Endometrium (tissue), 2 donors: ENCODE measurements around the gene RABGGTB.
"Not testable (repeated sequence)": the region's sequence is repeated elsewhere in the genome, so short reads cannot be mapped to it uniquely, and the experiment has no call there.

Source experiments
- FAIRE-seq: peaks from 2 replicates; lab custom pipeline; 2012; peaks lifted over from hg19 to GRCh38; lab: Jason Lieb, UNC
- donor health status: control.
- donor health status: control.

Gene RABGGTB

DNA sequence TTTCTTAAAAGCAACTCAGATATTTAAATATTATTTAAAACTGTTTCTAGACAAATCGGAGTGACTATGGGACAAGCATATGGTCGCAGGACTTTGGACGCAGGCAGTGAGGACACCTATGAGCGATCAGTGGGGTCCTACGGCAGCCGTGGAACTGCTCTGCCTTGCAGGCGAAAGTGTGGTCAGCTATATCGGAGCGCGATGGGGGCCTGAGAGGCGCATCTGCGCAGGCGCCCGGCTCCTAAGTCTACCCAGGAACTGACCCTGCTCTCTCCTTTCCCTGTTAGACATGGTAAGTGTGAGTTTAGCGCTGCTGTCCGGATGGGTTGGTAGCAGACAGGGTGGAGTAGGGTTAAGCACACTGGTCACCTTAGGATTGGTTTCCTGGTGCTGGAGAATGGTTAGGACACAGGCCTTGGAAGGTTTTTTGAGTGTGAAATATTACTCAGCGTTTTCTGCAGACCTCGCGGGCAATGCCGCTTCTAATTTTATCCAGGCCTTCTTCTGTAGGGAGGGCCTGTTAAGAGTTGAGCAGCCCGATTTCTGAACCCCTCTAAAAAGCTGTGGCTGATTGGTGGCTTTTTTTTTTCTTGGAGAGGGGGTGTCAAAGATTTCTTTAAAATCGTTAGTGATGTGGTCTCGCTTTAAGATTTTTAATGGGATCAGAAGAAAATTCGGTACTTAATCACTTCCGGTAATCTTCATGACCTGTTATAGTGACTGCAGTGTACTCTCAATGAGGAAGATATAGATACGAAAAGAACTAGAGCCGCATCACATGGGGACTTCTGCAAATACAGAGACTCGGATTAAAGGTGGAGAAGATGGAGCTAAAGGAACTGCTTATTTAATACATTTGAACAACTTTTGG lies at the start of gene RABGGTB:
TSS of gene RABGGTB (plus strand) at position 274 of the 871 bp plus-strand sequence. CDS start at position 290, 16 bp downstream.
- peak; percentile 82 for FAIRE-seq

DNA sequence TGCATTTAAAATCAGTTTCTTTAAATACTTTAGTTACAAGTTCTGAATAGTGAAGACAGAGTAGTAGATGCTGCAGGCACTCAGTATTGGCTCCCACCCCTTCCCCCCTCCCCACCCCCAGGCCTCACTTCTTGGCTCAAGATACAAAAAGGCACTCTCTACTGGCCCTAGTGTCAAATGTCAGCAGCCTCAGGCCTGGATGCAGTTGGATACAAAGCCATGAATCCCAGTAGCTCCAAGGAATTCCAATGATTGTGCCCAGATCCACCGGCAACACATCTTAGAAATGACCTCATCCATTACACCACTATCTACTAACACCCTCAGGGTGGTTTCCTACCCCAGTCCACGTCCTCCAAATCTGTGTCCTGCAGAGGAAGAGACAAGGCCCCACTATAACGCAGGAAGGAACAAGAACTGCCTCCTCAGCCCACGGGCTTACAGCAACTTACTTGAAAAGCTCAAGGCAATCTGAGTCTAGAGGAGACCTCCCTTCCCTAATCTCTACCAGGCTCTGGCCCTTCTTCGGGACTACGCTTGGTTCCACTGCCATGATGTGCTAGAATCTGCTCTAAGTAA lies 43.9 kb upstream of the RABGGTB start:
- FAIRE-seq = no peak

DNA sequence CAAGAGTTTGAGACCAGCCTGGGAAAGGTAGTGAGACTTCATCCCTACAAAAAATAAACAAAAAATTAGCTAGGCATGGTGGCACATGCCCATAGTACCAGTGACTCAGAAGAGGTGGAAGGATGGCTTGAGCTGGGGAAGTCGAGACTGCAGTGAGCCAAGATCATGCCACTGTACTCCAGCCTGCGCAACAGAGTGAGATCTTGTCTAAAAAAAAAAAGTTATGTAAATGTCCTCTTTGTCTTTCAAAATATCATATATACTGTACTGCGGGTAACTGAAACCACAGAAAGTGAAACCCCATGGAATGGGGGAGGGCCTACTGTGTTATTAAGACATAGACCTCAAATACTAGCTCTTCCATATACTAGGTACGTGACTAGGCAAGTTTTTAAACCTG lies 40.8 kb upstream of the RABGGTB start:
- FAIRE-seq = no peak

DNA sequence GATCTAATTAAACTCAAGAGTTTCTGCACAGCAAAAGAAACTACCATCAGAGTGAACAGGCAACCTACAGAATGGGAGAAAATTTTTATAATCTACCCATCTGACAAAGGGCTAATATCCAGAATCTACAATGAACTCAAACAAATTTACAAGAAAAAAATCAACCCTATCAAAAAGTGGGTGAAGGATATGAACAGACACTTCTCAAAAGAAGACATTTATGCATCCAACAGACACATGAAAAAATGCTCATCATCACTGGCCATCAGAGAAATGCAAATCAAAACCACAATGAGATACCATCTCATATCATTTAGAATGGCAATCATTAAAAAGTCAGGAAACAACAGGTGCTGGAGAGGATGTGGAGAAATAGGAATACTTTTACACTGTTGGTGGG lies 28.8 kb upstream of the RABGGTB start:
- not testable (repeated sequence) for FAIRE-seq

DNA sequence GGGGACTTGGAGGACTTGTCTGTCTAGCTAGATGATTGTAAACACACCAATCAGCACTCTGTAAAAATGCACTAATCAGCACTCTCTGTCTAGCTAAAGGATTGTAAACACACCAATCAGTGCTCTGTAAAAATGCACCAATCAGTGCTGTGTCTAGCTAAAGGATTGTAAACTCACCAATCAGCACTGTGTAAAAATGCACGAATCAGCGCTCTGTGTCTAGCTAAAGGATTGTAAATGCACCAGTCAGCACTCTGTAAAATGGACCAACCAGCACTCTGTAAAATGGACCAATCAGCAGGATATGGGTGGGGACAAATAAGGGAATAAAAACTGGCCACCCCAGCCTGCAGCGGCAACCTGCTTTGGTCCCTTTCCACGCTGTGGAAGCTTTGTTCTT lies 27.5 kb upstream of the RABGGTB start:
- not testable (repeated sequence) for FAIRE-seq

DNA sequence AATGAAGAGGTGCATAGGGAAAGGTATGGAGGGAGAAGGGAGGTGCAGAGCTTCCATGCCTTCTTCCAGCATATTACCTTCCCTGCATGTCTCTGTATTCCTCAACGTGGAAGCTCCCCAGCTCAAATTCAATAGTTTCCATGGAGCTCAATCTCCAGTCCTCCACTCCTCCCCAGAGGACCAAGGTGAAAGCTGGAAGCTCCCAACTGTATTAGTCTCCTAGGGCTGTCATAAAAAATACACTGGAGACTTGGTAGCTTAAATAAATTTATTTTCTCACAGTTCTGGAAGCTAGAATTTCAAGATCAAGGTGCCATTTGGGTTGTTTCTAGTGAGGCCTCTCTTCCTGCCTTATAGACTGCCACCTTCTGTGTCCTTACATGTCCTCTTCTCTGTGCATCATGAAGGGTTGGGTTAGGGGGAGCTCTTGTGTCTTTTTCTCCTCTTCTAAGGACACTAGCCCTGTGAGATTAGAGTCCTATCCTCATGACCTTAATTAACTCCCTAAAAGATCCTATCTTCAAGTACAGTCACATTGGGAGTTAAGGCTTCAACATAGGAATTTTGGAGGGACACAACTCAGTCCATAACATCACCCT lies 21.9 kb upstream of the RABGGTB start:
- no peak for FAIRE-seq

DNA sequence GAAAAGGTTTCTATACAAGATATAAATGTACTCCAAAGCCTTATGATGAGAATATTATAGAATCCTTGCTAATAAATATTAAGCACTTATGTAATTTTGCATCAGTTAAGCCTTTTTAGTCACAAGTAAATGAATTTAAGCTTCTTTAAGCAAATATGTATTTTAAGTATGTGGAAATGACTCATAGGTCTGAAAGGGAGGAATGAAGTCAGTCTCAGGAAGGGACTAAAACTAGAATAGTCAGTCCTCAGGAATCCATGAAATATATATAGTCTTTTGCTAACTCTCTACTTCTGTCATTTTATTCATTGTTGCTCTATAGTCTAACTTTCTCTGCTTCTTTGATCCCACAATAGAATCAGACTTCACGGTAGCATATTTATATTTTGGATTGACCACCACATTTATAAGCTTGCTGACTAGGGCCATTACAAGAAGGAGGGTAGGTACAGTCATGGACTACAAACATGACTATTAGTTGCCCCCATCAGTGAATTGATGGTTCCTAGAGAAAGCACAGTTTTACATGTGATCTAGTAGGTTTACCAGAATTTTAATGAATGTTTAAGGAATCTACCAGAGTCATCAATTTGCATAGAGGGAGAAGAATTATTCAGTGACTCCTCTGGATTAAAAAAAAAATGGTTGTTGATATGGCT lies 20.2 kb upstream of the RABGGTB start:
- no peak for FAIRE-seq

DNA sequence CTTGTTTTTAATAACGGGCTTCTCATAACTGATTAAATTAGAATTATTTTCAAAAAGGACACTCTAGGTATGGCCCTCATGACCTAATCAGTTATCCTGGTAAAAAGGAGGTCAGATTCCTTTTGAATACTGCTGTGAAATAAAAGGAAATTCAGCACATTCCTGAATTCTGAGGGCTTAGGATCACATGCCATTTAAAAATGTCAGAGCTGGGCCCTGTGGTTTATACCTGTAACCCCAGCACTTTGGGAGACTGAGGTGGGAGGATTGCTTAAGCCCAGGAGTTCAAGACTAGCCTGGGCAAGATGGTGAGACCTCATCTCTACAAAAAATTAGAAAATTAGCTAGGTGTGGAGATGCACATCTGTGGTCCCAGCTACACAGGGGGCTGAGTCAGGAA lies 18.0 kb upstream of the RABGGTB start:
- no peak for FAIRE-seq

DNA sequence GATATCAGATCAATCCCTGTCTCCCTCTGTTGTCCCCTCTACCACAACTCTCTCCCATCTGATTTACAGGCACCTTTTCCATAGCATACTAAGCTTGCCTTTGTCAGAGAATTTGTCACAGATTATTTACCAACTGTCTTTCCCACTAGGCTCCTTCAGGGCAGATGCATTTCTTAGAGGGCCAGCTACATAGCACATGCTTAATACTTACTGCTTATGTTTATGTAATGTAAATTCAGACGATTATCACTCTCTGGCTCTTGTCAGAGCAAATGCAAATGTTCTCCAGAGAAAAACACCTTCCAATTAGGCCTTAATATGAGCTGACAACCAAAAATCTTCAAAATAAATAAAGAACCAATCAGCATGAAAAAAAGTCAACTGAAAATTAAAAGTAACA lies 15.3 kb upstream of the RABGGTB start:
- FAIRE-seq = no peak

DNA sequence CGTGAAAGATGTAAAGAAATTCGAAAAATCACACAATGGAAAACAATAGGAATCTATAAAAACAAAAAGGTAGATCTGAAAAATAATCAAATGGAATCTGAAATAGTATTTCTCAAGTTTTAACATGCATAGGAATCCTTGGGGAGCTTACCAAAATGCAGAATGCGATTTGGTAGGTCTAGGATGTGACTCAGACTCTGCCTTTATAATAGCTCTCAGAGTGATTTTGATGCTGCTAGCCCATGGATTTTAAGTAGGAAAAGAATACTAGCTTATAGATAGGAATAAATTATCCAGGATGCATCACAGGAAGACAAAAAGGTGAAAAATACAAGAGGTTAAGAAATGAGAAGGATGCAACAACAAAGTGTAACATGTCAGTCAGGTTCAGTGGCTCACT lies 14.1 kb upstream of the RABGGTB start:
- FAIRE-seq = no peak

DNA sequence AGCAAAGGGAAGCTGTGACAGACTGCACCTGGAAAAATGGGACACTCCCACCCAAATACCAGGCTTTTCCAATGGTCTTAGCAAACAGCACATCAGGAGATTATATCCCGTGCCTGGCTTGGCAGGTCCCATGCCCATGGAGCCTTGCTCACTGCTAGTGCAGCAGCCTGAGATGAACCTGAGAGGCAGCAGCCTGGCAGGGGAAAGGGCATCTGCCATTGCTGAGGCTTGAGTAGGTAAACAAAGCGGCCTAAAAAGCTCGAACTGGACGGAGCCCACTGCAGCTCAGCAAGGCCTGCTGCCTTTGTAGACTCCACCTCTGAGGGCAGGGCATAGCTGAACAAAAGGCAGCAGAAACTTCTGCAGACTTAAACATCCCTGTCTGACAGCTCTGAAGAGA lies 8.2 kb upstream of the RABGGTB start:
- FAIRE-seq = not testable (repeated sequence)

DNA sequence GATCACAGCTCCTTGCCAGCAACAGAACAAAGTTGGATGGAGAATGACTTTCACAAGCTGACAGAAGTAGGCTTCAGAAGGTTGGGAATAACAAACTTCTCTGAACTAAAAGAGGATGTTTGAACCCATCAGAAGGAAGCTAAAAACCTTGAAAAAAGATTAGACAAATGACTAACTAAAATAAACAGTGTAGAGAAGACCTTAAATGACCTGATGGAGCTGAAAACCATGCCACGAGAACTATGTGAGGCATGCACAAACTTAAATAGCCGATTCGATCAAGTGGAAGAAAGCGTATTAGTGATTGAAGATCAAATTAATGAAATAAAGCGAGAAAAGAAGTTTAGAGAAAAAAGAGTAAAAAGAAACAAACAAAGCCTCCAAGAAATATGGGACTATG lies 7.4 kb upstream of the RABGGTB start:
- not testable (repeated sequence) for FAIRE-seq

DNA sequence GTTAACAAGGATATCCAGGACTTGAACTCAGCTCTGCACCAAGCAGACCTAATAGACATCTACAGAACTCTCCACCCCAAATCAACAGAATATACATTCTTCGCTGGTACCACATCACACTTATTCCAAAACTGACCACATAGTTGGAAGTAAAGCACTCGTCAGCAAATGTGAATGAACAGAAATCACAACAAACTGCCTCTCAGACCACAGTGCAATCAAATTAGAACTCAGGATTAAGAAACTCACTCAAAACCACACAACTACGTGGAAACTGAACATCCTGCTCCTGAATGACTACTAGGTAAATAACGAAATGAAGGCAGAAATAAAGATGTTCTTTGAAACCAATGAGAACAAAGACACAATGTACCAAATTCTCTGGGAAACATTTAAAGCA lies 5.9 kb upstream of the RABGGTB start:
- not testable (repeated sequence) for FAIRE-seq

DNA sequence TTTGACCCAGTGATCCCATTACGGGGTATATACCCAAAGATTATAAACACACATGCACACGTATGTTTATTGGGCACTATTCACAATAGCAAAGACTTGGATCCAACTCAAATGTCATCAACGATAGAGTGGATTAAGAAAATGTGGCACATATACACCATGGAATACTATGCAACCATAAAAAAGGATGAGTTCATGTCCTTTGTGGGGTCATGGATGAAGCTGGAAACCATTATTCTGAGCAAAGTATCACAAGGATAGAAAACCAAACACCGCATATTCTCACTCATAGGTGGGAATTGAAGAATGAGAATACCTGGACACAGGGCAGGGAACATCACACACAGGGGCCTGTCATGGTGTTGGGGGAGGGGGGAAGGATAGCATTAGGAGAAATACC lies 2.1 kb upstream of the RABGGTB start:
- not testable (repeated sequence) for FAIRE-seq

DNA sequence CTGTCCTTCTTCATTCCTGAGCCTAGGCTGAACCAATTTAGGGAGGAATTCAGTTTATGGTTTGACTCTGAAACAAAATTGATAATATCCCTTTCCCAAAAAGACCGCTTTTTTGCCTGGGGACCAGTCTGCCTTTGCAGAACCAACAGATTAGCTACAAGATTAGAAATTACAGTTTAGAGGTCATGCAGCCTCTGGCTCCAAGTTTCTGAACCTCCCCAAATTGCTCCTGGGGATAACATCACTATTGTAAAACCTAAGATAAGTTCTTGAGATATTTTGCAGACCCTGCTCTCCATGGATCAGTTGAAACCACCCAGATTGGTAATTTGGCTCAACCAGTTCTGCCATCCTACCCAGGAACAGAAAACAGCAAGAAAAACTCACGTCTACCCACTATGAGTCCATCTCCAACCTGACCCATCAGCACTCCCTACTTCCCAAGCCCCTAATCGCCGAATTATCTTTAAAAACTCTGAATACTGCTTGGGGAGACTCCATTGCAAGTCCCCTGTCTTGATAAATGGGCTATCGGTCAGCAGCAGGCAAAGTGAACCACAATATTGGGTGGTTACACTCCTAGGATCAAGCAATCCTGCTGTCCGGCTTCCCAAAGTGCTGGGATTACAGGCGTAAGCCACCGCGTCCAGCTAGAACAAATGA lies 605 bp upstream of the RABGGTB start:
- FAIRE-seq = no peak

DNA sequence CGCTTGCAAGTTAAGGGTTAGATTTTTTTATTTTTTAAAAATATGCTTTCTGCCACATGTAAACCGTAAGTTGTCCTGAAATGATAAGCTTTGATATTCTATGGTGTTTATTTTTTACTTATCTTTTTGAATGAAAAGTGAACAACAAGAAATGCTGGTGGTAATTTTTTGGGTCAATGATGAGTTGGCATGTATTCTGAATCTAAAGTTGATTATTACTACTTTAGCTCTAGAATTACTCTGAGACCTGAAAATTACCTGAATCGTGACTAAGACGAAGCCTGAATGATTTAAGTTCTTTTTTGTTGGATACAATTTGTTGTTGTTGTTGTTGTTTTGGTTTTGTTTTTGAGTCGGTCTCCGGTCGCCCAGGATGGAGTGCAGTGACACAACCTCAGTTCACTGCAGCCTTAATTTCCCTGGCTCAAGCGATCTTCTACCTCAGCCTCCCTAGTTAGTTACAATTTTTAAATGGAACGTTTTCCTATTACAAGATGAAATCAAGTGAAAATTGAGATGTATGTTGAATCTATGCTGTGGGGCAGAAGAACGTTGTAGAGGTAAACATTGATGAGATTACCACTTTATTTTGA lies 941 bp downstream of the RABGGTB start:
- no peak for FAIRE-seq

DNA sequence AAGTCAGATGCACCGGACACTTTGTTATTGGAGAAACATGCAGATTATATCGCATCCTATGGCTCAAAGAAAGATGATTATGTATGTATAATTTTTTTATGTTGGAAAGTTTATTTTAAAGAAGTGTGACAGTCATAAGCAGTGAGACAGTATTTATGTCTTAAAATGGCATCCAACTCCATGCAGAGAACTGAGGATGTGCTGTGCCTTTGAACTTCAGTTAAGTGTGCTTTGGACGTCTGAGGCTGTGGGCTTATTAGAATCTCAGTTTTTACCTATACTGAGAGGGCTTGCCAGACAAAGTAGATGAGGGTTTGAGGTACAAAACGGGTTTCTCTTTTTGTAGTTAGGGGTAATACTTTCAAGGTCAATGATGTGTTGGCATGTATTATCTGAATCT lies 1.5 kb downstream of the RABGGTB start:
- FAIRE-seq = no peak

DNA sequence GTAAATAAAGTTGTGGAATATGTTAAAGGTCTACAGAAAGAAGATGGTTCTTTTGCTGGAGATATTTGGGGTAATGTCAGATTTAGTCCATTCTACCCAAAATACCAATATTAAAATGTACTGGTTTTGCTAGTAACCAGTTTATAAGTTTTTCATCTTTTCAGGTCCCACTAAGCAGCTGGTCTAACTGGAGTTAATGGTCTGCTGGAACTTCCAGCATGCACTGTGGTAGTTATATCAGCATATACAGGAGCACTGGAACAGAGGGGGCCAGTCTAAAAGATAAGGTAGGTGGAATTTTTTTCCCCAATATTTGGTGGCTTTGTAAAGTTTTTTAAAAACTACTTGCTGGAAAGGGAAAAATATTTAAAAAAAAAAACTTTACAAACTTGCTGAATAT lies 3.9 kb downstream of the RABGGTB start:
- FAIRE-seq = no peak

DNA sequence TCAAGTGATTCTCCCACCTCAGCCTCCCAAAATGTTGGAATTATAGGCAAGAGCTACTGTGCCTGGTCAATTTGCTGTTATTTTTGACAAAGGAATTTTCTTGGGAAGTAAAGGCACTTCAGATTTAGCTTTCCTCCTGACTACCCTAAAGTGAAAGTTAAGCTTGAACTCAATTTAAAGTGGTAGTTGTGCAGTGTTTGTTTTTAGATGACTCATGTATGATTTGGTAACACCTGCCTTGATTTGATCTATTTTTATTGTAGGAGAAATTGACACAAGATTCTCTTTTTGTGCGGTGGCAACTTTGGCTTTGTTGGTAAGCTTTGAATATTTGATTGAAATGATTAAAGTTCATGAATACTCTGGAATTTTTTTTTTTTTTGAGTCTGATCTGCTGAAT lies 5.0 kb downstream of the RABGGTB start:
- FAIRE-seq = no peak

DNA sequence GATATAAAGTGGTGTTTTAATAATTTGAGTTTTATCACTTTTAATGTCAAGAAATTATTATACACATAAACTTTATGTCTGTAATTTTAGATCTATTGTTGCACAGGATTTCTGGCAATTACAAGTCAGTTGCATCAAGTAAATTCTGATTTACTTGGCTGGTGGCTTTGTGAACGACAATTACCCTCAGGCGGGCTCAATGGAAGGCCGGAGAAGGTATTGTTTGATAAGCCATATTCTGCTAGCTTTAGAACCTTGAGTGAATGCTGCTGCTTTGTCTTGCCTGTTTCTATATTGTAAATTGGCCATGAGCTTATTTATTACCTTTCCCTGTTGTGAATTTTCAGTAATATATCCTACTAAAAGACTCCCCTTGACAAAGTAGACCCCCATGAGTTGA lies 6.0 kb downstream of the RABGGTB start:
- no peak for FAIRE-seq

DNA sequence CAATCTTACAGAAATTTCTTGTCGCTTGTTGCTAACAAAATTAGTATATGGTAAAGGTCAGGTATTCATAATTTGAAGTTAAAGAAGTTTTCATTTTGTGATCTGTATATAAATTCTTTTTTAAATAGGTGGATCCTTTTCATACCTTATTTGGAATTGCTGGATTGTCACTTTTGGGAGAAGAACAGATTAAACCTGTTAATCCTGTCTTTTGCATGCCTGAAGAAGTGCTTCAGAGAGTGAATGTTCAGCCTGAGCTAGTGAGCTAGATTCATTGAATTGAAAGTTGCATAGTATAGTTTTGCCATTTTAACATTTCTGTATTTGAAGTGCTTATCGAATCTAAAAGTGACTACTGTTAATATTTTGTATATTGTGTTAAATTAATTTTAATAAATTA lies 8.3 kb downstream of the RABGGTB start:
- no peak for FAIRE-seq

DNA sequence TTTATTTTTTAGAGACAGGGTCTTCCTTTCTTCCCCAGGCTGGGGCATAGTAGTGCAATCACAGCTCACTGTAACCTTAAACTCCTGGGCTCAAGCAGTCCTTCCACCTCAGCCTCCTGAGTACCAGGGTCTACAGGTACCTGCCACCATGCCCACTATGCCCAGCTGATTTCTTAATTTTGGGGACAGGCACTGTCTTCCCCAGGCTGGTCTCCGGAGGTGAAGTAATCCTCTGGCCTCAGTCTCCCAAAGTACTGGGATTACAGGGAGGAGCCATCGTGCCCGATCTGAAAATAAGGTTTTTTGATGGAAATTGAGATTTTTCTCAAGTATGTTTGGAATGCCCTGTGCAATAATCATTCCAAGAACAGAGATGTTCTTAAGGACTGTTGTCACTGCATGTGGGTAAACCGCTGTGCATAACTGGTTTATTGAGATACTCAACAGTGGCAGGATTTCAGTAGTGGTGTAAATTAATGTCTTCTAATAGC lies 9.7 kb downstream of the RABGGTB start:
- no peak for FAIRE-seq
